ENCODE data around the gene MCTP1. TPM values are rescaled to one million over a fixed set of nuclear protein-coding genes. Genes with fewer than 3 reads are reported as not detected.

The MCTP1 gene
- total and polyA plus RNA-seq, 9 of the 15 experiments (the other 6 are each of a cell fraction or from before 2014, with no cell fraction given), result 0.04 to 0.93 (median 0.06) TPM; not detected in 4

GRCh38 chr5:94888674-94889073, 396.2 kb downstream of the MCTP1 start (continued):
- TF ChIP-seq TFAM (CRISPR knock-in tag; conservative IDR thresholded peaks at IDR 0.05) (no peak), PURB (CRISPR knock-in tag; IDR thresholded peaks at IDR 0.05; ENCODE audit: low read depth) (no peak), SMC3 (conservative IDR thresholded peaks at IDR 0.05; ENCODE audit: insufficient read depth, low read depth, low read length) (no peak), ZNF75A (CRISPR knock-in tag; IDR thresholded peaks at IDR 0.05) (no peak), ARHGAP35 (IDR thresholded peaks at IDR 0.05; ENCODE audit: partially characterized antibody) (no peak), ATF7 (IDR thresholded peaks at IDR 0.05) (0 out of 2 replicates have a peak, but pooled peaks have one; percentile 37), ILF3 (IDR thresholded peaks at IDR 0.05; ENCODE audit: borderline replicate concordance) (no peak), ZNF436 (CRISPR knock-in tag; IDR thresholded peaks at IDR 0.05) (no peak), ZBTB5 (IDR thresholded peaks at IDR 0.05) (no peak), EHMT2 (IDR thresholded peaks at IDR 0.05) (no peak), CEBPG (CRISPR knock-in tag; IDR thresholded peaks at IDR 0.05) (no peak), CEBPG (tag; conservative IDR thresholded peaks at IDR 0.05 in 1 of 2, IDR thresholded peaks at IDR 0.05 in 1 of 2) (peak; percentile 73 to 74), WHSC1 (IDR thresholded peaks at IDR 0.05; ENCODE audit: low read length) (no peak), ZNF778 (CRISPR knock-in tag; IDR thresholded peaks at IDR 0.05) (no peak), SRSF7 (optimal IDR thresholded peaks at IDR 0.05; ENCODE audit: low read depth, low read length) (no peak), TRIM24 (IDR thresholded peaks at IDR 0.05) (peak in 1 of 2 experiments; percentile 10; a peak in 1 of 4 replicates), ATF3 (IDR thresholded peaks at IDR 0.05) (peak; percentile 91), ATF3 (CRISPR knock-in tag; conservative IDR thresholded peaks at IDR 0.05) (no peak), ZNF717 (CRISPR knock-in tag; IDR thresholded peaks at IDR 0.05) (no peak)
- TF ChIP-seq, protein P1, sequence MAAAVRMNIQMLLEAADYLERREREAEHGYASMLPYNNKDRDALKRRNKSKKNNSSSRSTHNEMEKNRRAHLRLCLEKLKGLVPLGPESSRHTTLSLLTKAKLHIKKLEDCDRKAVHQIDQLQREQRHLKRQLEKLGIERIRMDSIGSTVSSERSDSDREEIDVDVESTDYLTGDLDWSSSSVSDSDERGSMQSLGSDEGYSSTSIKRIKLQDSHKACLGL (CRISPR knock-in tag; IDR thresholded peaks at IDR 0.05; ENCODE audit: borderline replicate concordance, poor library complexity, severe bottlenecking), result no peak
